ENCODE results near the gene COMMD4. TPM values are rescaled to one million over a fixed set of nuclear protein-coding genes. Genes with fewer than 3 reads are reported as not detected.

The COMMD4 gene
- total and polyA plus RNA-seq, 2 of the 4 experiments (the other 2 are of a cell fraction), result 91.2 to 133 TPM

GRCh38 chr15:75347222-75348033 is 11.6 kb downstream of the COMMD4 start:
- H4K8ac ChIP-seq (ENCODE audit: low read depth in 2 of 2, low read length in 2 of 2), result peak overlapping the region; percentile 88 to 92; a peak in 3 of 4 replicates
- H4K5ac ChIP-seq (ENCODE audit: low read depth, low read length), result peak overlapping the region; percentile 53
- ATAC-seq (ENCODE audit: low read depth) (peak; percentile 70), DNase-seq (no peak)
- H4K20me1 ChIP-seq (ENCODE audit: insufficient read depth, low read length), result no peaks in the 10 kb centered on the region; the same call in 1 of the 2 replicates
- H2BK5ac ChIP-seq (ENCODE audit: low read depth, low read length, poor library complexity, severe bottlenecking), result no peak overlapping the region
- H2AK9ac ChIP-seq (replicated peaks; ENCODE audit: low read depth, low read length, poor library complexity), result peak overlapping the region; percentile 97
- H3K4me1 ChIP-seq (ENCODE audit: control insufficient read depth, insufficient read depth, low read length), result peaks cover 3% of the 10 kb centered on the region; the same call in 1 of the 2 replicates
- intact Hi-C loops (cut with micrococcal nuclease) (no loop called here), in situ Hi-C loops (cut with MboI; ENCODE audit: low sequenced_read_pairs) (no loop called here), dilution Hi-C loops (cut with HindIII; ENCODE audit: low sequenced_read_pairs, unreplicated experiment) (no loop called here)
- H3K4ac ChIP-seq (ENCODE audit: low read depth, low read length), result peak overlapping the region; percentile 73
- peak overlapping the region; percentile 12 for H2BK120ac ChIP-seq (ENCODE audit: low read depth, low read length)
- peak overlapping the region; percentile 41; the same call in 1 of the 2 replicates for H4K91ac ChIP-seq (ENCODE audit: insufficient read depth, low read depth, low read length)
- H3K18ac ChIP-seq (ENCODE audit: low read depth, low read length), result peak overlapping the region; percentile 8; the same call in 1 of the 2 replicates
- H3K9me3 ChIP-seq (ENCODE audit: control insufficient read depth, insufficient read depth, low read length), result no peaks in the 10 kb centered on the region
- H2AFZ ChIP-seq (replicated peaks; ENCODE audit: low read length, poor library complexity), result peak overlapping the region; percentile 96
- H3K36me3 ChIP-seq (ENCODE audit: control insufficient read depth, insufficient read depth, low read length), result peaks cover under 1% of the 10 kb centered on the region; the same call in 1 of the 2 replicates
- peak overlapping the region; percentile 66; the same call in 1 of the 2 replicates for H3K23ac ChIP-seq (ENCODE audit: low read depth, low read length)
- no peak for TF ChIP-seq RFX5 (IDR thresholded peaks at IDR 0.05; ENCODE audit: low read depth, low read length)
- TF ChIP-seq MAFK (IDR thresholded peaks at IDR 0.05; ENCODE audit: low read depth, low read length), result no peak
- H2BK20ac ChIP-seq (ENCODE audit: low read depth, low read length), result no peak overlapping the region
- ChIA-PET POLR2A (ENCODE audit: unreplicated experiment) (no interaction called here), CTCF (no interaction called here)
- H3K4me3 ChIP-seq (ENCODE audit: insufficient read depth, low read depth, low read length), result peak overlapping the region; percentile 56
- H3K9ac ChIP-seq (ENCODE audit: low read depth, low read length), result peak overlapping the region; percentile 83
- peaks cover 13% of the 10 kb centered on the region; the same call in 1 of the 2 replicates for H3K9me1 ChIP-seq (ENCODE audit: insufficient read depth, low read length)
- H2BK15ac ChIP-seq (ENCODE audit: low read depth, low read length), result no peak overlapping the region
- peaks cover 2% of the 10 kb centered on the region; the same call in 1 of the 2 replicates for H3K27me3 ChIP-seq (ENCODE audit: control insufficient read depth, insufficient read depth, low read length)
- H3K14ac ChIP-seq (replicated peaks; ENCODE audit: low read depth, low read length), result peak overlapping the region; percentile 48; the same call in 1 of the 2 replicates
- 5% methylated on average over 13 of the region's 65 CpGs; no CpG with 5 or more reads in 1 of the 2 experiments for WGBS, 2 experiments (ENCODE audit: extremely low coverage in 2 of 2, insufficient read length in 1 of 2)
- peak overlapping the region; percentile 44; the same call in 1 of the 2 replicates for H3K56ac ChIP-seq (ENCODE audit: extremely low read depth, insufficient read depth, low read length)
- peak overlapping the region; percentile 54 for H2AK5ac ChIP-seq (ENCODE audit: low read depth, low read length)
- H3K79me1 ChIP-seq (ENCODE audit: low read depth in 1 of 2, low read length in 2 of 2), result no peaks in the 10 kb centered on the region
- no TSS peak for BruUV-seq (replicated peaks)
- H3K27ac ChIP-seq (ENCODE audit: insufficient read depth, low read length), result peak overlapping the region; percentile 26; the same call in 1 of the 2 replicates
- H3K4me2 ChIP-seq (ENCODE audit: low read depth, low read length), result peak overlapping the region; percentile 93

All from IMR-90 (cell line).